22Rv1 (cell line): ENCODE results near the gene GRIN3B.
A peak's percentile ranks its signal among the peaks of the same experiment; 100 is the strongest.

Experiments used
- H3K27ac ChIP-seq: fragments of 450-650 bp; 2 replicates; pipeline ENCODE4 v1.5.1; 2017
- ZFX ChIP-seq: fragments of 450-650 bp; IDR thresholded peaks from 2 replicates; pipeline ENCODE4 v1.6.1; 2017; ENCODE audit warnings: antibody characterized with exemption, borderline replicate concordance
- TF ChIP-seq, protein P1 (sequence below): fragments of 450-650 bp; IDR thresholded peaks from 2 replicates; pipeline ENCODE4 v1.5.1; 2017; ENCODE audit warnings: mild to moderate bottlenecking

GRIN3B gene

DNA sequence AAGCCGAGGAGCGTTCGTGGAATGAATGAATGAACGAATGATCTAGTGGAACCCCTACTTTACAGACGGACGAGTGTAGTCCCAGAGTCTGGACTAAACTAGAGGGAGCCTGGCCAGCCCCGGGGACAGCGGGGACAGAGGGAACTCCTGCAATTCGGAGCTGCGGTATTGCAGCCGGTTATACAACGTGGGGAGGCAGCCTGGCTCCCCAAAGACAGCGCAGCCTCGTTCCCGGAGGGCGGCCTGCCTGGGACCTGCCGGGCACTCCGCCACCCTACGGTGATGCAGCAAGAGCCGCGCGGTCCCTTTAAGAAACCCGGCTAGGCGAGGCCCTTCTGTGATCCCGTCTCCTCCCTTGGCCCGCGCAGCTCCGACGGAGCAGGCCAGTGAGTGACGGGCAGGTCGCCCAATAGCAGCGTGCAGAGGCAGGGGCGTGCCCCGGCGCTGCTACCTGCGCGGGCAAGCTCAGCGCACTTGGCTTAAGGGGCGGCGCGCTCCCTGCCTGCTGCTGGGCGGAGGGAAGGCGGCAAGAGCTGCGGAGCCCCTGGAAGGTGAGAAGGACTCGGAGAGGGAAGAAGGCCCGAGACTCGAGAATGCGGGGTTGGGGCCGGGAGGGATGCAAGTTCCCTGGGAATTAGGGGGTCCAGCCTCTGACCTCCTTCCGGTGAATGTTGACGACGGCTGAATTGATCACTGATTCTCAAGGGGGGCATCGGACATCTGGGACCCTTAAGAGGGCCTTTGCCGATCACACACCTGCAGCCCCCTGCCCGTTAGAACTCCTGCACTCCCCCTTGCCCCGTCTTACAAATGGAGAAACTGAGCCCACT is 39.6 kb downstream of the GRIN3B start, which contains the start of gene ABCA7:
ABCA7 (plus strand) TSS at position 462 of the 830 bp plus-strand sequence. CDS start 1,255 bp downstream, outside the sequence.
- peak within 1 kb of the TSS; percentile 80 for H3K27ac ChIP-seq

DNA sequence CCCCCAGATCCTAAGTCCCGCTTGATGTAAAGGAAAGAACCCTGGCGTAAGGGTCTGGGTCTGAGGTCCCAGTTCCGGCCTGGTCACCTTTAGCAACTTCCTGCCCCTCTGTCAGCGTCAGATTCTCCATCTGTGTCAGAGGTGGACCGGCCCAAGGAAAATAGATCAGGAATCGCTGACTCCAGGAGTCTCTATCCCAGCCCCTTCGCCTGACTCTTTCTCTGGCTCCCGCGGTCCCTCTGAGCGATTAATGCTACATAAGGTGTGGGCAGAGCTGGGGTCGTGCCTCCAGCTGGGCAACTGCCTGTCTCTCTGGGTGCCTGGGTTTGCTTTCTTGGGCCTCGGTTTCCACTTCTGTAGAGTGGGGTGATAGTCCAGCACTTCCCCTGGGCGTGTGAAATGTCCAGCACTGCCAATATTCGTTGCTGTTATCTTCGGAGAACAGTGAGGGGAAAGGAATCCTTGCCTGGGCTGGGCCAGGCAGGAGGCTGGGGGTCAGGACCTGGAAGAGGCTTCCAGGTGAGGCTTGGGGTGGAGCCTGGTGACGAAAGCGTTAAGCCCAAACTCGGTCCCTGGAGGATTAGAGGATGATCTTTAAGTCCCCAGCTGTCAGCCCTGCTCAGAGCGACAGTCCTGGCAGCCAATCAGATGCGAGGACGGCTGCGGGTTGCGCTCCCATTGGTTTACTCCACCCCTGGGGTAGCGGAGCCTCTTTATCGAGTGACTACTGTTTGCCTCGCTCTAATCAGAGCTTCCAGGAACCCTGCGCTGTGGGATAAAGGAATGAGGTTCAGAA is 40.5 kb downstream of the GRIN3B start:
- peak overlapping the region; percentile 80 for H3K27ac ChIP-seq

More for the DNA sequence above, 39.6 kb downstream of the GRIN3B start, which contains the start of gene ABCA7:
- TF ChIP-seq, protein P1, sequence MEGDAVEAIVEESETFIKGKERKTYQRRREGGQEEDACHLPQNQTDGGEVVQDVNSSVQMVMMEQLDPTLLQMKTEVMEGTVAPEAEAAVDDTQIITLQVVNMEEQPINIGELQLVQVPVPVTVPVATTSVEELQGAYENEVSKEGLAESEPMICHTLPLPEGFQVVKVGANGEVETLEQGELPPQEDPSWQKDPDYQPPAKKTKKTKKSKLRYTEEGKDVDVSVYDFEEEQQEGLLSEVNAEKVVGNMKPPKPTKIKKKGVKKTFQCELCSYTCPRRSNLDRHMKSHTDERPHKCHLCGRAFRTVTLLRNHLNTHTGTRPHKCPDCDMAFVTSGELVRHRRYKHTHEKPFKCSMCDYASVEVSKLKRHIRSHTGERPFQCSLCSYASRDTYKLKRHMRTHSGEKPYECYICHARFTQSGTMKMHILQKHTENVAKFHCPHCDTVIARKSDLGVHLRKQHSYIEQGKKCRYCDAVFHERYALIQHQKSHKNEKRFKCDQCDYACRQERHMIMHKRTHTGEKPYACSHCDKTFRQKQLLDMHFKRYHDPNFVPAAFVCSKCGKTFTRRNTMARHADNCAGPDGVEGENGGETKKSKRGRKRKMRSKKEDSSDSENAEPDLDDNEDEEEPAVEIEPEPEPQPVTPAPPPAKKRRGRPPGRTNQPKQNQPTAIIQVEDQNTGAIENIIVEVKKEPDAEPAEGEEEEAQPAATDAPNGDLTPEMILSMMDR, result 0 out of 2 replicates have a peak, but pooled peaks have one; percentile 5
- TF ChIP-seq ZFX, result no peak

DNA sequence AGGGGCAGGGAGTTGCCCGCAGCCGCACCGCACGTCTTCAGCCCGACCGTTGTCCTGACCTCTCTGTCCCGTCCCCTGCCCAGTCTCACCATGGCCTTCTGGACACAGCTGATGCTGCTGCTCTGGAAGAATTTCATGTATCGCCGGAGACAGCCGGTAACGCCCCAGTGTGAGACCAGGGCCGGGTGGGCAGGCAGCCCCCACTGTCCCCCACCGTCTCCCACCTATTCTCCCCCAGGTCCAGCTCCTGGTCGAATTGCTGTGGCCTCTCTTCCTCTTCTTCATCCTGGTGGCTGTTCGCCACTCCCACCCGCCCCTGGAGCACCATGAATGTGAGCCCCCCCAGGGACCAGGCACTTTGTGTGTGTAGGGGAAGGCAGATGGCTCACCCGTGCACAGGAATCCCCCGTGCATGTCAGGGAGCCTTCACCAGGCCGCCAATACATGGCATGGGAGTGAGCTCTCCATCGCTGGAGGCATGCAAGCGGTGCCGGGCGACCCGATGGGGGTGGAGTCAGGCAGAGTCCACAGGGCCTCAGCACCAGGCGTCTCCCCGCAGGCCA is 41.1 kb downstream of the GRIN3B start:
- TF ChIP-seq, protein P1, result no peak
- TF ChIP-seq ZFX, result no peak
- peak overlapping the region; percentile 80 for H3K27ac ChIP-seq

More for the DNA sequence above, 40.5 kb downstream of the GRIN3B start:
- TF ChIP-seq, protein P1, result no peak
- TF ChIP-seq ZFX, result no peak

DNA sequence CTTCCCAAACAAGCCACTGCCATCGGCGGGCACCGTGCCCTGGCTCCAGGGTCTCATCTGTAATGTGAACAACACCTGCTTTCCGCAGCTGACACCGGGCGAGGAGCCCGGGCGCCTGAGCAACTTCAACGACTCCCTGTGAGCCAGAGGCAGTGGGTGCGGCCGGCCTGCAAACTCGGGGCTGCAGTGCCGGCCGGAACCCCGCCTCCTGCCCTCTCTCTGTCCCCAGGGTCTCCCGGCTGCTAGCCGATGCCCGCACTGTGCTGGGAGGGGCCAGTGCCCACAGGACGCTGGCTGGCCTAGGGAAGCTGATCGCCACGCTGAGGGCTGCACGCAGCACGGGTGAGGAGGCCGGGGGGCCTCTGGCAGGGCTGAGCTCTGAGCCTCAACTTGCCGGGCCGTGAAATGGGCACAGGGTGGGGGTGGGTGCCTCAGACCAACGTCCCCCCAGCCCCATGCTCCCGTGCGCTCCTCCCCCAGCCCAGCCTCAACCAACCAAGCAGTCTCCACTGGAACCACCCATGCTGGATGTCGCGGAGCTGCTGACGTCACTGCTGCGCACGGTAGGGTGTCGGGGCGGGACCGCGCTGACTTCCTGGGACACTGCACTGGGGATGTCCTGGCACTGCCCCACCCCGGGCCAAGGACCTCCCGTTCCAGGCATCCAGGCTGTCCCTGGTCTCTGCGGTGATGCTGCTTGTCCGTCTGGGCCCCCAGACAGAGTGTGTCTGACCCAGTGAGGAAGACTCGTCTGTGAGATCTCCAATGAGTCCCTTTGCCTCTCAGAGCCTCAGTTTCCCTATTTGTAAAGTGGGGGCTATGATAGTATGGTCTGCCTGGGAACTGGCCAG is 41.8 kb downstream of the GRIN3B start:
- TF ChIP-seq, protein P1, result no peak
- no peak for TF ChIP-seq ZFX
- no peak overlapping the region for H3K27ac ChIP-seq

DNA sequence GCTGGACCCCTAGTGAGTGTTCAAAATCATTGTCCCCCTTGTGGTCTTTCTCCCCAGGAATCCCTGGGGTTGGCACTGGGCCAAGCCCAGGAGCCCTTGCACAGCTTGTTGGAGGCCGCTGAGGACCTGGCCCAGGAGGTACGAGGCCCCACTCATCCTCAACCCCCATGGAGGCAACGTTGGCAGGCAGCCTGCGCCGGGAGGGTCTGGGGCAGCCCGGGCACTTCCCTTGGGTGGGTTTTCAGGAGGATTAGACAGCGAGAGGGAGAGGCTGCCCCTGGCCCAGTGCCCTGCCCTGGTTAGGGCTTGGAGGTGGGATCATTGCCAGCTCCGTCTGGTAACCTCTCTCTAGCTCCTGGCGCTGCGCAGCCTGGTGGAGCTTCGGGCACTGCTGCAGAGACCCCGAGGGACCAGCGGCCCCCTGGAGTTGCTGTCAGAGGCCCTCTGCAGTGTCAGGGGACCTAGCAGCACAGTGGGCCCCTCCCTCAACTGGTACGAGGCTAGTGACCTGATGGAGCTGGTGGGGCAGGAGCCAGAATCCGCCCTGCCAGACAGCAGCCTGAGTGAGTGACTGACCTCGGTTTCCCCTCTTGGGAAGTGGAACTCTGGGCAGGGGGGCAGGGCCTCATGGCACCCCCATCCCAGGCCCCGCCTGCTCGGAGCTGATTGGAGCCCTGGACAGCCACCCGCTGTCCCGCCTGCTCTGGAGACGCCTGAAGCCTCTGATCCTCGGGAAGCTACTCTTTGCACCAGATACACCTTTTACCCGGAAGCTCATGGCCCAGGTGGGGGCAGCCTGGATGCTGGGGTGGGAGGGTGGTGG is 42.7 kb downstream of the GRIN3B start:
- no peak overlapping the region for H3K27ac ChIP-seq

More for the DNA sequence above, 42.7 kb downstream of the GRIN3B start:
- TF ChIP-seq, protein P1, result no peak
- no peak for TF ChIP-seq ZFX
